22Rv1 (cell line): Measurements from ENCODE around the gene RXFP4.

Source experiments
- ZFX ChIP-seq: fragments of 450-650 bp; IDR thresholded peaks from 2 replicates; pipeline ENCODE4 v1.6.1; 2017; ENCODE audit warnings: antibody characterized with exemption, borderline replicate concordance
- TF ChIP-seq, protein P1 (sequence below): fragments of 450-650 bp; IDR thresholded peaks from 2 replicates; pipeline ENCODE4 v1.5.1; 2017; ENCODE audit warnings: mild to moderate bottlenecking

DNA sequence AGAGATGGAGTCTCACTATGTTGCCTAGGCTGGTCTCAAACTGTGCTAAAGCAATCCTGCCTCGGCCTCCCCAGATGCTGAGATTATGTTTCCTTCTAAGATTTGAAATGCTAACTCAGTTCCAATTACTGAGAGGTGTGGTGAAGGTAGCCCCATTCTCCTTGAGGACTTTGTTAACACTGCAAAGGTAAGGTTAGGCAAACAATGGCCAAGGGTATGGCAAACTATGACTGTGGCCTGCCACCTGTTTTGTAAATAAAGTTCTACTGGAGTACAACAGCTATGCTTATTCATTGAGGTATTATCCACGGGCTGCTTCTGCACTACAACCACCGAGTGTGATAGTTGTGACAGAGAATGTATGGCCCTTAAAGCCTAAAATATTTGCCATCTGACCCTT lies 20.7 kb upstream of the RXFP4 start:
- no peak for TF ChIP-seq ZFX
- TF ChIP-seq, protein P1, sequence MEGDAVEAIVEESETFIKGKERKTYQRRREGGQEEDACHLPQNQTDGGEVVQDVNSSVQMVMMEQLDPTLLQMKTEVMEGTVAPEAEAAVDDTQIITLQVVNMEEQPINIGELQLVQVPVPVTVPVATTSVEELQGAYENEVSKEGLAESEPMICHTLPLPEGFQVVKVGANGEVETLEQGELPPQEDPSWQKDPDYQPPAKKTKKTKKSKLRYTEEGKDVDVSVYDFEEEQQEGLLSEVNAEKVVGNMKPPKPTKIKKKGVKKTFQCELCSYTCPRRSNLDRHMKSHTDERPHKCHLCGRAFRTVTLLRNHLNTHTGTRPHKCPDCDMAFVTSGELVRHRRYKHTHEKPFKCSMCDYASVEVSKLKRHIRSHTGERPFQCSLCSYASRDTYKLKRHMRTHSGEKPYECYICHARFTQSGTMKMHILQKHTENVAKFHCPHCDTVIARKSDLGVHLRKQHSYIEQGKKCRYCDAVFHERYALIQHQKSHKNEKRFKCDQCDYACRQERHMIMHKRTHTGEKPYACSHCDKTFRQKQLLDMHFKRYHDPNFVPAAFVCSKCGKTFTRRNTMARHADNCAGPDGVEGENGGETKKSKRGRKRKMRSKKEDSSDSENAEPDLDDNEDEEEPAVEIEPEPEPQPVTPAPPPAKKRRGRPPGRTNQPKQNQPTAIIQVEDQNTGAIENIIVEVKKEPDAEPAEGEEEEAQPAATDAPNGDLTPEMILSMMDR = no peak
